ENCODE results near the gene DNASE2. TPM values are rescaled to one million over a fixed set of nuclear protein-coding genes. Genes with fewer than 3 reads are reported as not detected.

DNASE2 gene
- total RNA-seq, 2 experiments from 2014 or later, result 10.4 to 11.1 TPM

GRCh38 chr19:12884926-12885748, 3.9 kb upstream of the DNASE2 start:
- Histone ChIP-seq H3K36me3 (ENCODE audit: insufficient read depth, low read length) (no peaks in the 10 kb centered on the region), H3K27ac (ENCODE audit: low read depth in 1 of 2, low read length in 2 of 2) (peak overlapping the region in 1 of 2 donors; percentile 2), H3K4me1 (ENCODE audit: insufficient read depth, low read length) (peaks cover 47% of the 10 kb centered on the region), H3K4me3 (ENCODE audit: low read length) (peak overlapping the region; percentile 65), H3K27me3 (ENCODE audit: control insufficient read depth in 1 of 2, insufficient read depth in 2 of 2, low read length in 2 of 2) (no peaks in the 10 kb centered on the region), H3K9me3 (ENCODE audit: control insufficient read depth in 1 of 2, insufficient read depth in 1 of 2, low read length in 2 of 2) (peaks cover 10 to 26% of the 10 kb centered on the region in 2 experiments)
- intact Hi-C loops (cut with DNase I, micrococcal nuclease), result loop anchor here (1.0 kb wide), 1 partner anchor 80 kb away; no protein-coding TSS in a partner anchor
- Mint-ChIP-seq H3K36me3 (ENCODE audit: low read depth) (no peaks in the 10 kb centered on the region), H3K27me3 (no peaks in the 10 kb centered on the region), H3K4me3 (peak overlapping the region; percentile 87), H3K27ac (peak overlapping the region; percentile 81), H3K4me1 (ENCODE audit: low read depth) (peaks cover 29% of the 10 kb centered on the region), H3K9me3 (no peaks in the 10 kb centered on the region)
- peak; percentile 85 for TF ChIP-seq CTCF (IDR thresholded peaks at IDR 0.05)
- peak; percentile 76 for ATAC-seq (ENCODE audit: poor library complexity)
- ChIA-PET POLR2A (interaction anchor here (0.6 to 2.4 kb wide), 13 partner anchors 12 to 267 kb away, joined by 3 to 17 read pairs (median 4); partner anchors contain the start of genes FARSA, GADD45GIP1, JUNB and SYCE2), CTCF (interaction anchor here (0.6 to 1.7 kb wide), 11 partner anchors 13 to 1695 kb away, joined by 3 to 17 read pairs (median 4); partner anchors contain the start of genes CALR, FARSA and SYCE2)
- DNase-seq, result peak; percentile 79 to 95 (median 86)

GRCh38 chr19:12884627-12884925, 3.3 kb upstream of the DNASE2 start:
- intact Hi-C loops (cut with DNase I, micrococcal nuclease), result no loop called here
- no peaks in the 10 kb centered on the region for H3K36me3 ChIP-seq (ENCODE audit: insufficient read depth, low read length)
- H3K27me3 Mint-ChIP-seq, result no peaks in the 10 kb centered on the region
- no peaks in the 10 kb centered on the region for H3K9me3 Mint-ChIP-seq
- H3K4me3 ChIP-seq (ENCODE audit: low read length), result peak overlapping the region; percentile 65
- peaks cover 31% of the 10 kb centered on the region for H3K4me1 Mint-ChIP-seq (ENCODE audit: low read depth)
- DNase-seq (no peak), ATAC-seq (ENCODE audit: poor library complexity) (no peak)
- H3K36me3 Mint-ChIP-seq (ENCODE audit: low read depth), result no peaks in the 10 kb centered on the region
- H3K27ac Mint-ChIP-seq, result peak overlapping the region; percentile 81
- ChIA-PET CTCF (interaction anchor here (0.6 to 1.7 kb wide), 8 partner anchors 13 to 1695 kb away, joined by 3 to 17 read pairs (median 5); partner anchors contain the start of genes CALR and FARSA), POLR2A (interaction anchor here (0.6 to 2.4 kb wide), 13 partner anchors 11 to 268 kb away, joined by 3 to 17 read pairs (median 4); partner anchors contain the start of genes FARSA, GADD45GIP1, JUNB and SYCE2)
- TF ChIP-seq CTCF (IDR thresholded peaks at IDR 0.05), result no peak
- H3K27me3 ChIP-seq (ENCODE audit: control insufficient read depth in 1 of 2, insufficient read depth in 2 of 2, low read length in 2 of 2), result no peaks in the 10 kb centered on the region
- H3K4me3 Mint-ChIP-seq, result peak overlapping the region; percentile 87
- peaks cover 50% of the 10 kb centered on the region for H3K4me1 ChIP-seq (ENCODE audit: insufficient read depth, low read length)
- no peak overlapping the region for H3K27ac ChIP-seq (ENCODE audit: low read depth in 1 of 2, low read length in 2 of 2)
- peaks cover 10 to 26% of the 10 kb centered on the region in 2 experiments for H3K9me3 ChIP-seq (ENCODE audit: control insufficient read depth in 1 of 2, insufficient read depth in 1 of 2, low read length in 2 of 2)

- ChIA-PET CTCF (interaction anchor here (2.8 kb wide), 1 partner anchor 81 kb away, joined by 14 read pairs; no protein-coding TSS in a partner anchor), POLR2A (interaction anchor here (1.4 to 2.4 kb wide), 4 partner anchors 11 to 88 kb away, joined by 3 to 17 read pairs (median 8); partner anchors contain the start of gene FARSA)
- Mint-ChIP-seq H3K4me3 (peak overlapping the region; percentile 87), H3K27ac (peak overlapping the region; percentile 49), H3K27me3 (no peaks in the 10 kb centered on the region), H3K36me3 (ENCODE audit: low read depth) (no peaks in the 10 kb centered on the region), H3K9me3 (no peaks in the 10 kb centered on the region), H3K4me1 (ENCODE audit: low read depth) (peaks cover 30% of the 10 kb centered on the region)
- Histone ChIP-seq H3K27ac (ENCODE audit: low read depth in 1 of 2, low read length in 2 of 2) (no peak overlapping the region), H3K9me3 (ENCODE audit: control insufficient read depth in 1 of 2, insufficient read depth in 1 of 2, low read length in 2 of 2) (peaks cover 10 to 26% of the 10 kb centered on the region in 2 experiments), H3K36me3 (ENCODE audit: insufficient read depth, low read length) (no peaks in the 10 kb centered on the region), H3K4me1 (ENCODE audit: insufficient read depth, low read length) (peaks cover 52% of the 10 kb centered on the region), H3K27me3 (ENCODE audit: control insufficient read depth in 1 of 2, insufficient read depth in 2 of 2, low read length in 2 of 2) (no peaks in the 10 kb centered on the region), H3K4me3 (ENCODE audit: low read length) (no peak overlapping the region)
- intact Hi-C loops (cut with DNase I, micrococcal nuclease), result no loop called here
- ATAC-seq (ENCODE audit: poor library complexity) (no peak), DNase-seq (no peak)
- no peak for TF ChIP-seq CTCF (IDR thresholded peaks at IDR 0.05)
These were observed 3.0 kb upstream of the DNASE2 start for GRCh38 chr19:12884202-12884601.
